GM12878 (cell line): ENCODE measurements around the gene SPINT2. TPM values are rescaled to one million over a fixed set of nuclear protein-coding genes. Genes with fewer than 3 reads are reported as not detected.

Experiments
- ATAC-seq: fragments of 200-7000 bp; cut with Tn5 transposase; 3 replicates; pipeline ENCODE4 v1.9.1; 2020; ENCODE audit warnings: mild to moderate bottlenecking, moderate library complexity
- BruUV-seq: library from RNA; stranded (reverse); fragments of 400-500 nt; replicated peaks from 2 replicates; lab custom pipeline; 2021; lab: Mats Ljungman, UMichigan
- CTCF ChIA-PET: fragments of 300-600 bp; sonication (Branson Sonifier 250); formaldehyde crosslinking; extraction: SDS; loops from one replicate; lab custom pipeline; 2021; ENCODE audit warnings: inconsistent platforms; lab: Yijun Ruan, JAX
- POLR2A ChIA-PET: fragments of 350-600 bp; formaldehyde crosslinking; extraction: SDS; loops from one replicate; lab custom pipeline; 2021; ENCODE audit warnings: inconsistent platforms; lab: Charles Lee
- RAD21 ChIA-PET: fragments of 300-600 bp; sonication (Branson Sonifier 250); formaldehyde crosslinking; loops from one replicate; lab custom pipeline; 2023; ENCODE audit warnings: antibody characterized with exemption; ENCODE audit not compliant: unreplicated experiment; lab: Charles Lee
- SMC1A ChIA-PET: fragments of 300-600 bp; sonication (Branson Sonifier 250); formaldehyde crosslinking; loops from one replicate; lab custom pipeline; 2023; ENCODE audit not compliant: unreplicated experiment, uncharacterized antibody; lab: Charles Lee
- DNase-seq: peaks from one replicate; pipeline ENCODE4 v3.0.0-alpha.2; 2011; ENCODE audit warnings: low read depth, low spot score
- FAIRE-seq: peaks from 3 replicates; lab custom pipeline; 2011; peaks lifted over from hg19 to GRCh38; lab: Jason Lieb, UNC
- H2AFZ ChIP-seq: 2 replicates; pipeline ENCODE4 v1.6.0; 2011; ENCODE audit warnings: low read depth, low read length, control low read depth; ENCODE audit not compliant: control insufficient read depth
- H3K27ac ChIP-seq: 2 replicates; pipeline ENCODE4 v1.5.1; 2011; ENCODE audit warnings: control low read depth; ENCODE audit not compliant: control insufficient read depth, insufficient read depth
- H3K27me3 ChIP-seq, 2 experiments: replicated peaks in 1 of 2; 2 replicates each; pipeline versions ENCODE4 v1.6.0 to v1.6.1; 2011; ENCODE audit warnings: low read length in 1 of 2; ENCODE audit not compliant: control insufficient read depth in 2 of 2, insufficient read depth in 2 of 2
- H3K36me3 ChIP-seq, 2 experiments: 2 replicates each; pipeline ENCODE4 v1.5.1; 2011; ENCODE audit warnings: low read length in 1 of 2; ENCODE audit not compliant: control insufficient read depth in 2 of 2, insufficient read depth in 2 of 2
- H3K4me1 ChIP-seq: 2 replicates; pipeline ENCODE4 v1.6.1; 2011; ENCODE audit warnings: mild to moderate bottlenecking, low read length, moderate library complexity, mixed read lengths; ENCODE audit not compliant: control insufficient read depth, insufficient read depth
- H3K4me2 ChIP-seq: 2 replicates; pipeline ENCODE4 v1.6.0; 2011; ENCODE audit warnings: control low read depth; ENCODE audit not compliant: control insufficient read depth, insufficient read depth
- H3K4me3 ChIP-seq: fragments of 200-600 bp; sonication (generic); 2 replicates; pipeline ENCODE4 v1.5.1; 2016
- H3K79me2 ChIP-seq: 2 replicates; pipeline ENCODE4 v1.6.0; 2011; ENCODE audit warnings: low read length; ENCODE audit not compliant: control insufficient read depth, insufficient read depth
- H3K9ac ChIP-seq: 2 replicates; pipeline ENCODE4 v1.8.0; 2011; ENCODE audit warnings: low read length, control low read depth, mixed read lengths; ENCODE audit not compliant: control insufficient read depth, insufficient read depth
- H3K9me3 ChIP-seq: replicated peaks from 3 replicates; pipeline ENCODE4 v1.5.1; 2011; ENCODE audit warnings: mild to moderate bottlenecking, low read length; ENCODE audit not compliant: control insufficient read depth, insufficient read depth
- H4K20me1 ChIP-seq: 2 replicates; pipeline ENCODE4 v1.6.0; 2011; ENCODE audit not compliant: control insufficient read depth, insufficient read depth
- BHLHE40 ChIP-seq, 2 experiments: fragments of 450-650 bp in 1 of 2; IDR thresholded peaks; 2 replicates each; pipeline ENCODE4 v1.6.1; 2011 to 2017; ENCODE audit warnings: low read depth in 2 of 2, borderline replicate concordance in 1 of 2, improper control_type of control experiment in 1 of 2, low read length in 1 of 2, mild to moderate bottlenecking in 1 of 2
- BMI1 ChIP-seq: fragments of 450-650 bp; IDR thresholded peaks from 2 replicates; pipeline ENCODE4 v1.6.1; 2016; ENCODE audit warnings: mild to moderate bottlenecking, moderate library complexity, borderline replicate concordance
- EED ChIP-seq: sonication (generic); IDR thresholded peaks from 2 replicates; pipeline ENCODE4 v1.6.1; 2016; ENCODE audit warnings: antibody characterized with exemption, low read depth
- FOS ChIP-seq: IDR thresholded peaks from 3 replicates; pipeline ENCODE4 v1.6.1; 2011; ENCODE audit warnings: borderline replicate concordance; ENCODE audit not compliant: insufficient read length; ENCODE audit errors: extremely low read depth
- IRF5 ChIP-seq: fragments of 450-650 bp; IDR thresholded peaks from 2 replicates; pipeline ENCODE4 v1.6.1; 2017; ENCODE audit warnings: borderline replicate concordance
- NBN ChIP-seq: fragments of 450-650 bp; IDR thresholded peaks from 2 replicates; pipeline ENCODE4 v1.6.1; 2016
- PBX3 ChIP-seq: IDR thresholded peaks from 2 replicates; pipeline ENCODE4 v1.6.1; 2011; ENCODE audit warnings: mild to moderate bottlenecking, low read depth, low read length, moderate library complexity; ENCODE audit not compliant: insufficient replicate concordance
- POLR2A ChIP-seq: IDR thresholded peaks from 2 replicates; pipeline ENCODE4 v1.6.1; 2011; ENCODE audit warnings: low read depth, mild to moderate bottlenecking, low read length
- POLR2AphosphoS5 ChIP-seq: IDR thresholded peaks from 2 replicates; pipeline ENCODE4 v1.6.1; 2011; ENCODE audit warnings: mild to moderate bottlenecking, low read length, inconsistent platforms
- WRNIP1 ChIP-seq: IDR thresholded peaks from 2 replicates; pipeline ENCODE4 v1.6.1; 2011; ENCODE audit warnings: low read depth, low read length, improper control_type of control experiment, borderline replicate concordance
- ZBTB4 ChIP-seq: fragments of 450-650 bp; formaldehyde crosslinking; IDR thresholded peaks from 2 replicates; pipeline ENCODE4 v1.4.0; 2022; ENCODE audit warnings: mild to moderate bottlenecking, moderate library complexity
- WGBS: methylation state at CpG from one replicate; pipeline ENCODE4 v1.1.6; 2016; ENCODE audit warnings: low lambda C conversion rate; ENCODE audit not compliant: insufficient replicate concordance, insufficient coverage; ENCODE audit errors: missing lambda C conversion rate; 5-methylcytosine and 5-hydroxymethylcytosine counted together
- in situ Hi-C: fragments of 300-500 bp; cut with MboI; formaldehyde crosslinking; loops from 9 replicates; pipeline ENCODE4 v1.14.3; 2018; ENCODE audit warnings: mixed read lengths
- intact Hi-C: fragments of 100-400 bp; cut with micrococcal nuclease; formaldehyde crosslinking; loops from one replicate; pipeline ENCODE4 v1.14.2; 2022; ENCODE audit not compliant: unreplicated experiment
- polyA plus RNA-seq, 11 experiments: library from polyadenylated mRNA; depleted of rRNA in 4 of 11; unstranded in 6 of 11; stranded (reverse) in 5 of 11; fragments of >200 nt; fragmentation: Nextera tagmentation in 4 of 11; fragmentation: Illumina TruSeq in 1 of 11; extraction: Ambion mirVana in 4 of 11; extraction: Trizol in 1 of 11; gene quantifications; 1 replicate in 1 of 11; 2 replicates in 10 of 11; pipeline versions ENCODE4 v1.2.1 to v1.2.3, GENCODE V29; 2011 to 2016; ENCODE audit warnings: inconsistent platforms in 2 of 11, missing spikeins in 2 of 11, low read depth in 1 of 11
- total RNA-seq, 4 experiments: library from RNA; depleted of rRNA in 3 of 4; stranded (reverse); fragments of >200 nt in 3 of 4; fragmentation: Illumina TruSeq in 1 of 4; extraction: Trizol in 1 of 4; gene quantifications; 2 replicates each; pipeline versions ENCODE4 v1.2.1 to v1.2.3, GENCODE V29; 2013 to 2021

Gene SPINT2
- total and polyA plus RNA-seq, 10 of the 15 experiments (the other 5 are each of a cell fraction or from before 2014, with no cell fraction given), result 0.15 to 26.5 (median 17.5) TPM

DNA sequence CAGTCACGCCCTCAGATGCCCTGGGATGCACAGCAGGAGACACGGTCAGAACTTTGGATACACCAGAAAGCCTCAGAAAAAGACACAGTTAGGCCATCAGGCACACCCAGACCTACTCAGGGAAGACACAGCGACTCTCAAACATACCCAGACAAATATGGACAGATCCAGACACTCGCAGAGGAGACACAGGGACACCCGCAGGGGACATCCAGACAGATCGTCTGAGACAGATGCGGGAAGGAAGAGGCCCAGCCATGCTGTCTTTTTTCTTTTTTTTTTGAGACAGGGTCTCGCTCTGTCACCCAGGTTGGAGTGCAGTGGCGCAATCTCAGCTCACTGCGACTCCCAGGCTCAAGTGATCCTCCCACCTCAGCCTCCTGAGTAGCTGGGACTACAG, 45.2 kb upstream of the SPINT2 start:
- POLR2A ChIA-PET, result no interaction called here
- BruUV-seq, result no TSS peak
- no peaks in the 10 kb centered on the region for H3K79me2 ChIP-seq
- SMC1A ChIA-PET, result no interaction called here
- DNase-seq, result no peak
- no peaks in the 10 kb centered on the region for H4K20me1 ChIP-seq
- H3K4me1 ChIP-seq, result peaks cover 3% of the 10 kb centered on the region
- CTCF ChIA-PET, result no interaction called here
- 0 out of 4 replicates have a peak, but pooled peaks cover 0 to 2% of the 10 kb centered on the region in 2 experiments for H3K27me3 ChIP-seq
- RAD21 ChIA-PET, result no interaction called here
- H3K9ac ChIP-seq, result no peak overlapping the region
- TF ChIP-seq BHLHE40 (IDR thresholded peaks at IDR 0.05; ENCODE audit: borderline replicate concordance in 1 of 2, low read depth in 2 of 2, low read length in 1 of 2) (no peak), BMI1 (no peak)
- TF ChIP-seq, all 136 proteins: peak for 0
- Histone ChIP-seq H2AFZ (no peak overlapping the region), H3K36me3 (no peaks in the 10 kb centered on the region), H3K9me3 (no peaks in the 10 kb centered on the region), H3K27ac (no peak overlapping the region), H3K4me2 (no peak overlapping the region), H3K4me3 (no peak overlapping the region)
- 77% methylated on average over 10 of the region's 10 CpGs for WGBS
- FAIRE-seq (no peak), ATAC-seq (no peak)
- in situ Hi-C loops (no loop called here), intact Hi-C loops (no loop called here)

- no peak overlapping the region for H3K4me3 ChIP-seq
- RAD21 ChIA-PET, result no interaction called here
- H3K9me3 ChIP-seq, result no peaks in the 10 kb centered on the region
- DNase-seq, result no peak
- CTCF ChIA-PET, result no interaction called here
- POLR2A ChIA-PET, result no interaction called here
- H3K27me3 ChIP-seq, result 0 out of 4 replicates have a peak, but pooled peaks cover 0 to 2% of the 10 kb centered on the region in 2 experiments
- no peak for ATAC-seq
- SMC1A ChIA-PET, result no interaction called here
- intact Hi-C loops (no loop called here), in situ Hi-C loops (no loop called here)
- 96% methylated on average over 5 of the region's 6 CpGs for WGBS
- H3K9ac ChIP-seq, result no peak overlapping the region
- TF ChIP-seq IRF5 (no peak), PBX3 (no peak), POLR2A (no peak), ZBTB4 (CRISPR knock-in tag) (no peak), EED (no peak), WRNIP1 (no peak), NBN (no peak), POLR2AphosphoS5 (no peak), FOS (no peak)
- H3K79me2 ChIP-seq, result no peaks in the 10 kb centered on the region
- no peak for FAIRE-seq
- no TSS peak for BruUV-seq
- H3K27ac ChIP-seq, result no peak overlapping the region
- H3K4me2 ChIP-seq, result no peak overlapping the region
- no peak overlapping the region for H2AFZ ChIP-seq
- no peaks in the 10 kb centered on the region for H3K36me3 ChIP-seq
- H3K4me1 ChIP-seq, result 0 out of 2 replicates have a peak, but pooled peaks cover 4% of the 10 kb centered on the region
- H4K20me1 ChIP-seq, result no peaks in the 10 kb centered on the region
Measured at GRCh38 chr19:38221421-38221820, 43.0 kb upstream of the SPINT2 start.
